Neural cell (in vitro differentiated cells): Measurements from ENCODE around the gene C2CD4A. TPM values are rescaled to one million over a fixed set of nuclear protein-coding genes. Genes with fewer than 3 reads are reported as not detected.

ENCODE experiments used
- H2AFZ ChIP-seq: fragments of 200-600, 300-800 bp; sonication (generic), shearing (Covaris generic); 2 replicates; pipeline ENCODE4 v1.6.0; 2014; ENCODE audit warnings: low read depth, mild to moderate bottlenecking, antibody characterized with exemption, low read length, moderate library complexity
- H3F3A ChIP-seq: fragments of 200-600 bp; shearing (Covaris generic); 2 replicates; pipeline ENCODE4 v1.6.1; 2016; ENCODE audit warnings: mild to moderate bottlenecking, moderate library complexity, mixed read lengths, antibody characterized with exemption, low read length; ENCODE audit not compliant: insufficient read depth, poor library complexity, severe bottlenecking
- H3K27ac ChIP-seq: fragments of 200-600, 300-800 bp; sonication (generic), shearing (Covaris generic); 2 replicates; pipeline ENCODE4 v1.5.1; 2014; ENCODE audit warnings: mild to moderate bottlenecking, low read length, moderate library complexity
- H3K27me3 ChIP-seq: fragments of 300-800, 200-600 bp; sonication (generic), shearing (Covaris generic); 2 replicates; pipeline ENCODE4 v1.6.0; 2014; ENCODE audit warnings: mild to moderate bottlenecking, low read depth, low read length, moderate library complexity; ENCODE audit not compliant: insufficient read depth
- H3K36me3 ChIP-seq: fragments of 300-800, 200-600 bp; sonication (generic), shearing (Covaris generic); 2 replicates; pipeline ENCODE4 v1.5.1; 2014; ENCODE audit warnings: mild to moderate bottlenecking, antibody characterized with exemption, low read length, moderate library complexity; ENCODE audit not compliant: insufficient read depth
- H3K4me2 ChIP-seq: fragments of 300-800, 200-600 bp; sonication (generic), shearing (Covaris generic); 2 replicates; pipeline ENCODE4 v1.6.0; 2014; ENCODE audit warnings: mild to moderate bottlenecking, low read length
- H3K4me3 ChIP-seq: fragments of 300-800, 200-600 bp; sonication (generic), shearing (Covaris generic); 2 replicates; pipeline ENCODE4 v1.5.1; 2014; ENCODE audit warnings: mild to moderate bottlenecking, low read length, moderate library complexity
- H3K79me2 ChIP-seq: fragments of 200-600 bp; shearing (Covaris generic); replicated peaks from 2 replicates; pipeline ENCODE4 v1.6.0; 2014; ENCODE audit warnings: mild to moderate bottlenecking, low read length, moderate library complexity; ENCODE audit not compliant: insufficient read depth
- H3K9ac ChIP-seq: fragments of 300-800, 200-600 bp; sonication (generic), shearing (Covaris generic); 2 replicates; pipeline ENCODE4 v1.6.1; 2016; ENCODE audit warnings: mild to moderate bottlenecking, low read length, mixed read lengths
- H3K9me2 ChIP-seq: fragments of 200-600 bp; shearing (Covaris generic); 2 replicates; pipeline ENCODE4 v1.6.1; 2016; ENCODE audit warnings: mild to moderate bottlenecking, low read length, mixed read lengths; ENCODE audit not compliant: insufficient read depth
- H3K9me3 ChIP-seq: fragments of 200-600, 300-800 bp; sonication (generic), shearing (Covaris generic); 2 replicates; pipeline ENCODE4 v1.6.1; 2016; ENCODE audit warnings: mild to moderate bottlenecking, mixed run types, low read length, moderate library complexity, mixed read lengths
- H4K20me1 ChIP-seq: fragments of 200-600 bp; shearing (Covaris generic); 2 replicates; pipeline ENCODE4 v1.6.1; 2016; ENCODE audit warnings: mild to moderate bottlenecking, mixed run types; ENCODE audit not compliant: insufficient read depth
- EP300 ChIP-seq: fragments of 450-650 bp; conservative IDR thresholded peaks from 2 replicates; pipeline ENCODE4 v1.6.1; 2014; ENCODE audit warnings: antibody characterized with exemption, mild to moderate bottlenecking, moderate library complexity; ENCODE audit not compliant: poor library complexity, severe bottlenecking
- EZH2 ChIP-seq: fragments of 200-600, 300-800 bp; shearing (Covaris generic), sonication (generic); IDR thresholded peaks from 2 replicates; pipeline ENCODE4 v1.6.1; 2014; ENCODE audit warnings: antibody characterized with exemption, low read length, borderline replicate concordance, mild to moderate bottlenecking; ENCODE audit not compliant: insufficient read depth, poor library complexity, severe bottlenecking
- MXI1 ChIP-seq: fragments of 450-650 bp; conservative IDR thresholded peaks from 2 replicates; pipeline ENCODE4 v1.6.1; 2014; ENCODE audit warnings: antibody characterized with exemption, mild to moderate bottlenecking; ENCODE audit not compliant: poor library complexity, severe bottlenecking
- POLR2AphosphoS5 ChIP-seq: IDR thresholded peaks from 2 replicates; pipeline ENCODE4 v1.6.1; 2012
- RAD21 ChIP-seq: fragments of 450-650 bp; conservative IDR thresholded peaks from 2 replicates; pipeline ENCODE4 v1.6.1; 2014; ENCODE audit warnings: antibody characterized with exemption, mild to moderate bottlenecking, moderate library complexity
- SMC3 ChIP-seq: fragments of 450-650 bp; conservative IDR thresholded peaks from 2 replicates; pipeline ENCODE4 v1.6.1; 2014; ENCODE audit warnings: antibody characterized with exemption, mild to moderate bottlenecking, moderate library complexity; ENCODE audit not compliant: poor library complexity
- TAF1 ChIP-seq: IDR thresholded peaks from 2 replicates; pipeline ENCODE4 v1.6.1; 2012; ENCODE audit warnings: low read depth
- polyA plus RNA-seq: library from polyadenylated mRNA; depleted of rRNA; stranded (reverse); fragments of >200 nt; gene quantifications from 2 replicates; pipeline ENCODE4 v1.2.3, GENCODE V29; 2014
- TF ChIP-seq, protein P1 (sequence below): IDR thresholded peaks from 2 replicates; pipeline ENCODE4 v1.6.1; 2012; ENCODE audit warnings: borderline replicate concordance
- TF ChIP-seq, protein P2 (sequence below): fragments of 450-650 bp; IDR thresholded peaks from 2 replicates; pipeline ENCODE4 v1.5.1; 2014; ENCODE audit warnings: antibody characterized with exemption, mild to moderate bottlenecking, moderate library complexity; ENCODE audit not compliant: poor library complexity, severe bottlenecking

C2CD4A gene
- polyA plus RNA-seq, 1 donor from 2014 or later, result not detected

DNA sequence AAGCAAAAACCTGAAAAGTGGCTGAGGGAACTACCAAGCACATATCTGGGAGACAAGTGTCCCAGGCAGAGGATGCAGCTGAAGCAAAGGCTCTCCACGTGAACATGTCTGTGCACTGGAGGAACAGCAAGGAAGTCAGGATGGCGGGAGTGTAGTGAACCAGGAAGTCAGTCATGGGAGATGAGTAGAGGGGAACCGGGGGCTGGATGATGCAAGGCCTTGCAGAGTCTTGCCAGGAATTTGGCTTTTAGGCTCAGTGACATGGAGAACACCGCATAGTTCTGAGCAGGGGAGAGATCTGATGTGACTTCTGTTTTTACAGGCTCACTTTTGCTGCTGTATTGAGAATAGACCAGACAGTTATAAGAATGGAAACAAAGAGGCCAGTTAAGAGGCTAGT lies 19.0 kb downstream of the C2CD4A start:
- no peaks in the 10 kb centered on the region for H4K20me1 ChIP-seq
- H3K27ac ChIP-seq, result no peak overlapping the region
- no peak for TF ChIP-seq EP300
- TF ChIP-seq TAF1, result no peak
- no peak for TF ChIP-seq RAD21
- TF ChIP-seq MXI1, result no peak
- TF ChIP-seq, protein P1, sequence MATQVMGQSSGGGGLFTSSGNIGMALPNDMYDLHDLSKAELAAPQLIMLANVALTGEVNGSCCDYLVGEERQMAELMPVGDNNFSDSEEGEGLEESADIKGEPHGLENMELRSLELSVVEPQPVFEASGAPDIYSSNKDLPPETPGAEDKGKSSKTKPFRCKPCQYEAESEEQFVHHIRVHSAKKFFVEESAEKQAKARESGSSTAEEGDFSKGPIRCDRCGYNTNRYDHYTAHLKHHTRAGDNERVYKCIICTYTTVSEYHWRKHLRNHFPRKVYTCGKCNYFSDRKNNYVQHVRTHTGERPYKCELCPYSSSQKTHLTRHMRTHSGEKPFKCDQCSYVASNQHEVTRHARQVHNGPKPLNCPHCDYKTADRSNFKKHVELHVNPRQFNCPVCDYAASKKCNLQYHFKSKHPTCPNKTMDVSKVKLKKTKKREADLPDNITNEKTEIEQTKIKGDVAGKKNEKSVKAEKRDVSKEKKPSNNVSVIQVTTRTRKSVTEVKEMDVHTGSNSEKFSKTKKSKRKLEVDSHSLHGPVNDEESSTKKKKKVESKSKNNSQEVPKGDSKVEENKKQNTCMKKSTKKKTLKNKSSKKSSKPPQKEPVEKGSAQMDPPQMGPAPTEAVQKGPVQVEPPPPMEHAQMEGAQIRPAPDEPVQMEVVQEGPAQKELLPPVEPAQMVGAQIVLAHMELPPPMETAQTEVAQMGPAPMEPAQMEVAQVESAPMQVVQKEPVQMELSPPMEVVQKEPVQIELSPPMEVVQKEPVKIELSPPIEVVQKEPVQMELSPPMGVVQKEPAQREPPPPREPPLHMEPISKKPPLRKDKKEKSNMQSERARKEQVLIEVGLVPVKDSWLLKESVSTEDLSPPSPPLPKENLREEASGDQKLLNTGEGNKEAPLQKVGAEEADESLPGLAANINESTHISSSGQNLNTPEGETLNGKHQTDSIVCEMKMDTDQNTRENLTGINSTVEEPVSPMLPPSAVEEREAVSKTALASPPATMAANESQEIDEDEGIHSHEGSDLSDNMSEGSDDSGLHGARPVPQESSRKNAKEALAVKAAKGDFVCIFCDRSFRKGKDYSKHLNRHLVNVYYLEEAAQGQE, result no peak
- TF ChIP-seq POLR2AphosphoS5, result no peak
- no peak for TF ChIP-seq EZH2
- TF ChIP-seq, protein P2, sequence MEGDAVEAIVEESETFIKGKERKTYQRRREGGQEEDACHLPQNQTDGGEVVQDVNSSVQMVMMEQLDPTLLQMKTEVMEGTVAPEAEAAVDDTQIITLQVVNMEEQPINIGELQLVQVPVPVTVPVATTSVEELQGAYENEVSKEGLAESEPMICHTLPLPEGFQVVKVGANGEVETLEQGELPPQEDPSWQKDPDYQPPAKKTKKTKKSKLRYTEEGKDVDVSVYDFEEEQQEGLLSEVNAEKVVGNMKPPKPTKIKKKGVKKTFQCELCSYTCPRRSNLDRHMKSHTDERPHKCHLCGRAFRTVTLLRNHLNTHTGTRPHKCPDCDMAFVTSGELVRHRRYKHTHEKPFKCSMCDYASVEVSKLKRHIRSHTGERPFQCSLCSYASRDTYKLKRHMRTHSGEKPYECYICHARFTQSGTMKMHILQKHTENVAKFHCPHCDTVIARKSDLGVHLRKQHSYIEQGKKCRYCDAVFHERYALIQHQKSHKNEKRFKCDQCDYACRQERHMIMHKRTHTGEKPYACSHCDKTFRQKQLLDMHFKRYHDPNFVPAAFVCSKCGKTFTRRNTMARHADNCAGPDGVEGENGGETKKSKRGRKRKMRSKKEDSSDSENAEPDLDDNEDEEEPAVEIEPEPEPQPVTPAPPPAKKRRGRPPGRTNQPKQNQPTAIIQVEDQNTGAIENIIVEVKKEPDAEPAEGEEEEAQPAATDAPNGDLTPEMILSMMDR, result no peak
- TF ChIP-seq SMC3, result no peak

DNA sequence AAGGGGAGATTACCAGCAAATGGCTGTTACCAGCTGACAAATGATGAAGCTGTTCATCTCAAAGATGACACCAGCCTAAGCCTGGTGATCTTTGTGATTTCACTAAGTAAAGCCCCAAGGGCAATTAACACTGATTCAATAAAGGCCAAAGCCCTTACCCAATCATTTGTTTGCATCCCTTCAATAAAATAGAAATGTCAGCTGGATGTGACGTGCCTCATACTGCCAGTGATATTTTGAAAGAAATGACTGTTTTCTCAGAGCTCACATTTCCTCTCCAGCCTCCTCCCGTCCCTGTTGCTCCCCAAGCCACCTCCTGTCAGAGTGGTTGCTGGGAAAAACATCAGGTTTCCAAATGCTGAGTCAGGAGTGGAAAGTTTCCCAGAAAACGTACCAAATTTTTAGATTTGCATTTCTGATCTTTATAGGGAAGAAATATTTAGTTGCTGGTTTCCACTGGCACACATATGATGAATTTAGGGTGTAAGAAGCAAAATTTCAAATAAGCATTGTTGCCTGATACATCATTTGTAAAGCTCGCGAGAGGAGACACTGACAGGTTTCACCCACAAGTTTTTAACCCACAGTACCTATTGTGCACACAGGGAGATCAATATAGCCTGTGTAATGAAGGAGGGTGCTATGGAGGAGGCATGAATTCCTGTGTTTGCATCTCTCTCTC lies 21.0 kb downstream of the C2CD4A start:
- Histone ChIP-seq H3K27ac (no peak overlapping the region), H2AFZ (no peak overlapping the region), H3F3A (no peaks in the 10 kb centered on the region), H4K20me1 (no peaks in the 10 kb centered on the region), H3K9me3 (no peaks in the 10 kb centered on the region), H3K4me2 (no peak overlapping the region), H3K9me2 (no peaks in the 10 kb centered on the region), H3K9ac (no peak overlapping the region), H3K4me3 (no peak overlapping the region), H3K79me2 (no peaks in the 10 kb centered on the region), H3K36me3 (no peaks in the 10 kb centered on the region), H3K27me3 (no peaks in the 10 kb centered on the region)
- TF ChIP-seq MXI1, result no peak
- TF ChIP-seq, protein P2, result no peak
- TF ChIP-seq RAD21, result no peak
- TF ChIP-seq EZH2, result no peak
- TF ChIP-seq POLR2AphosphoS5, result no peak
- no peak for TF ChIP-seq SMC3
- TF ChIP-seq EP300, result no peak
- TF ChIP-seq, protein P1, result no peak
- no peak for TF ChIP-seq TAF1

More for the DNA sequence above, 19.0 kb downstream of the C2CD4A start:
- Histone ChIP-seq H3K9me2 (no peaks in the 10 kb centered on the region), H3K9ac (no peak overlapping the region), H3K4me2 (no peak overlapping the region), H3K79me2 (no peaks in the 10 kb centered on the region), H3K27me3 (no peaks in the 10 kb centered on the region), H3K4me3 (no peak overlapping the region), H3K9me3 (no peaks in the 10 kb centered on the region), H2AFZ (no peak overlapping the region), H3K36me3 (no peaks in the 10 kb centered on the region), H3F3A (no peaks in the 10 kb centered on the region)
